ENCODE data around the gene MLF1. TPM values are rescaled to one million over a fixed set of nuclear protein-coding genes. Genes with fewer than 3 reads are reported as not detected.

Gene MLF1
- total RNA-seq, 1 experiment from 2014 or later: 20.4 TPM

DNA sequence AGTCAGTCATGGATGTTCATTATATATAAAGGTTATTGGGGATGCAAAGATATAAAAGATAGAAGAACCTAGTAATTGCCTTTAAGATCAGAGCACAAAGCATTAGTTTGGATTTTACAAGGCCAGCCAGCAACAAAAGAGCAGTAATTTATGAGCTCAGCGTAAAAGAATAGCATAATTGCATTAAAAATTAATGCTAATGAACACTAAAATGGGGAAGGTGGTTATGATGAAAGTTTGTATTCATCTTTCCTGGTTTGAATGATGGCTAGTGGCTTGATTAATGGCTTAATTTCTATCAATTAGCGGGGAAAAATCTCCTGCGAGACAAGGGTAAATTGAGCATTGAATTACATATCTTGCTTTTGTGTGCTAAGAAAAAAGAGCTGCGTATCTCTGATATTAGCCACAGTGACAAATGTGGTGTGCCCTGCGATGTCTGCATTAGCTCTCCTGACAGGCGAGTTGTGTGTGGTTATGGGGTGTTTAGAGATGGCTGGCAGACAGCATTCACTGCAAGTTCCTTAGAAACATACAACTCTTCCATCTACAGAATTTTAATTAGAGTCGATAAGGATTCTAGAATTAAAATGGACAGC, 42.8 kb upstream of the MLF1 start:
- no CpG with 5 or more reads among the region's 7 CpGs for WGBS (ENCODE audit: extremely low coverage, insufficient read length, low lambda C conversion rate)
- no peak overlapping the region for H2AK5ac ChIP-seq (ENCODE audit: insufficient read length, low read length)
- H2BK15ac ChIP-seq (ENCODE audit: low read depth, low read length): no peak overlapping the region
- no peak overlapping the region for H3K56ac ChIP-seq (ENCODE audit: insufficient read length, low read depth, low read length)
- H3K9me3 ChIP-seq (ENCODE audit: control insufficient read depth, low read depth, low read length): no peaks in the 10 kb centered on the region
- no peaks in the 10 kb centered on the region for H3K23me2 ChIP-seq (ENCODE audit: insufficient read length, low read depth, low read length, poor library complexity, severe bottlenecking)
- H3K4me1 ChIP-seq (ENCODE audit: insufficient read depth, low read length): no peaks in the 10 kb centered on the region
- no peak overlapping the region for H4K5ac ChIP-seq (ENCODE audit: insufficient read length, low read depth, low read length)
- no peak overlapping the region for H3K4me2 ChIP-seq (ENCODE audit: insufficient read depth, insufficient read length, low read length)
- no peak overlapping the region for H3K27ac ChIP-seq (ENCODE audit: insufficient read length, low read depth, low read length)
- no peak overlapping the region for H3K9ac ChIP-seq (ENCODE audit: extremely low read depth, insufficient read length, low read length)
- H4K91ac ChIP-seq (ENCODE audit: insufficient read length, low read depth, low read length): no peak overlapping the region
- H2BK5ac ChIP-seq (ENCODE audit: insufficient read length, low read length): no peak overlapping the region
- DNase-seq: no peak
- no peak overlapping the region for H4K8ac ChIP-seq (replicated peaks; ENCODE audit: insufficient read length, low read depth, low read length)
- TF ChIP-seq, protein P1, sequence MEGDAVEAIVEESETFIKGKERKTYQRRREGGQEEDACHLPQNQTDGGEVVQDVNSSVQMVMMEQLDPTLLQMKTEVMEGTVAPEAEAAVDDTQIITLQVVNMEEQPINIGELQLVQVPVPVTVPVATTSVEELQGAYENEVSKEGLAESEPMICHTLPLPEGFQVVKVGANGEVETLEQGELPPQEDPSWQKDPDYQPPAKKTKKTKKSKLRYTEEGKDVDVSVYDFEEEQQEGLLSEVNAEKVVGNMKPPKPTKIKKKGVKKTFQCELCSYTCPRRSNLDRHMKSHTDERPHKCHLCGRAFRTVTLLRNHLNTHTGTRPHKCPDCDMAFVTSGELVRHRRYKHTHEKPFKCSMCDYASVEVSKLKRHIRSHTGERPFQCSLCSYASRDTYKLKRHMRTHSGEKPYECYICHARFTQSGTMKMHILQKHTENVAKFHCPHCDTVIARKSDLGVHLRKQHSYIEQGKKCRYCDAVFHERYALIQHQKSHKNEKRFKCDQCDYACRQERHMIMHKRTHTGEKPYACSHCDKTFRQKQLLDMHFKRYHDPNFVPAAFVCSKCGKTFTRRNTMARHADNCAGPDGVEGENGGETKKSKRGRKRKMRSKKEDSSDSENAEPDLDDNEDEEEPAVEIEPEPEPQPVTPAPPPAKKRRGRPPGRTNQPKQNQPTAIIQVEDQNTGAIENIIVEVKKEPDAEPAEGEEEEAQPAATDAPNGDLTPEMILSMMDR (conservative IDR thresholded peaks at IDR 0.05): no peak
- H3K4me3 Mint-ChIP-seq: no peak overlapping the region
- H3K27me3 Mint-ChIP-seq (ENCODE audit: low read depth): no peaks in the 10 kb centered on the region
- H3K36me3 Mint-ChIP-seq (ENCODE audit: insufficient read depth in 1 of 3, low read depth in 3 of 3): no peaks in the 10 kb centered on the region
- H3K9me3 Mint-ChIP-seq: no peaks in the 10 kb centered on the region
- H3K27me3 ChIP-seq (ENCODE audit: insufficient read depth, low read length): no peaks in the 10 kb centered on the region
- no peak overlapping the region for H3K27ac Mint-ChIP-seq
- no peaks in the 10 kb centered on the region for H4K20me1 ChIP-seq (ENCODE audit: control insufficient read depth, insufficient read depth, insufficient read length)
- no peak overlapping the region for H2AFZ ChIP-seq (ENCODE audit: low read length)
- H3K14ac ChIP-seq (ENCODE audit: insufficient read depth, low read length): no peak overlapping the region
- H3K79me2 ChIP-seq (ENCODE audit: insufficient read depth, low read length): no peaks in the 10 kb centered on the region
- no peak overlapping the region for H3T11ph ChIP-seq (ENCODE audit: low read length)
- H2BK120ac ChIP-seq (ENCODE audit: low read depth, low read length, poor library complexity, severe bottlenecking): no peak overlapping the region
- no peak overlapping the region for H3K18ac ChIP-seq (ENCODE audit: insufficient read length, low read depth, low read length)
- no peak overlapping the region for H3K4ac ChIP-seq (ENCODE audit: low read depth, low read length)
- no peaks in the 10 kb centered on the region for H3K79me1 ChIP-seq (ENCODE audit: insufficient read depth, low read depth, low read length, poor library complexity, severe bottlenecking)
- no peak overlapping the region for H2BK12ac ChIP-seq (ENCODE audit: insufficient read length, low read depth, low read length)
- H3K4me1 Mint-ChIP-seq: 0 out of 4 replicates have a peak, but pooled peaks cover 0 to 3% of the 10 kb centered on the region in 2 experiments
- H3K23ac ChIP-seq (ENCODE audit: insufficient read length, low read depth, low read length): no peak overlapping the region
- no peak overlapping the region for H2BK20ac ChIP-seq (ENCODE audit: low read depth, low read length, poor library complexity, severe bottlenecking)
